MM.1S (cell line): ENCODE results near the gene KCNIP3.

ENCODE experiments used
- CTCF ChIP-seq: fragments of 300-600 bp; sonication (generic); IDR thresholded peaks from 2 replicates; pipeline ENCODE4 v1.5.1; 2016; ENCODE audit warnings: antibody characterized with exemption, low read length, mixed read lengths
- EZH2 ChIP-seq: fragments of 300-600 bp; sonication (generic); optimal IDR thresholded peaks from 2 replicates; pipeline ENCODE3; 2017; ENCODE audit warnings: low read depth, mild to moderate bottlenecking, antibody characterized with exemption, low read length, mixed read lengths
- EZH2phosphoT487 ChIP-seq: fragments of 300-600 bp; sonication (generic); IDR thresholded peaks from 2 replicates; pipeline ENCODE4 v1.6.1; 2018; ENCODE audit warnings: antibody characterized with exemption, low read length

GRCh38 chr2:95272781-95273180 is 24.4 kb upstream of the KCNIP3 start:
- no peak for TF ChIP-seq CTCF
- no peak for TF ChIP-seq EZH2
- no peak for TF ChIP-seq EZH2phosphoT487
